ENCODE measurements around the gene STXBP1. TPM values are rescaled to one million over a fixed set of nuclear protein-coding genes. Genes with fewer than 3 reads are reported as not detected.

STXBP1 gene
- total RNA-seq, 4 donors from 2014 or later = 47.0 to 81.0 (median 66.4) TPM

DNA sequence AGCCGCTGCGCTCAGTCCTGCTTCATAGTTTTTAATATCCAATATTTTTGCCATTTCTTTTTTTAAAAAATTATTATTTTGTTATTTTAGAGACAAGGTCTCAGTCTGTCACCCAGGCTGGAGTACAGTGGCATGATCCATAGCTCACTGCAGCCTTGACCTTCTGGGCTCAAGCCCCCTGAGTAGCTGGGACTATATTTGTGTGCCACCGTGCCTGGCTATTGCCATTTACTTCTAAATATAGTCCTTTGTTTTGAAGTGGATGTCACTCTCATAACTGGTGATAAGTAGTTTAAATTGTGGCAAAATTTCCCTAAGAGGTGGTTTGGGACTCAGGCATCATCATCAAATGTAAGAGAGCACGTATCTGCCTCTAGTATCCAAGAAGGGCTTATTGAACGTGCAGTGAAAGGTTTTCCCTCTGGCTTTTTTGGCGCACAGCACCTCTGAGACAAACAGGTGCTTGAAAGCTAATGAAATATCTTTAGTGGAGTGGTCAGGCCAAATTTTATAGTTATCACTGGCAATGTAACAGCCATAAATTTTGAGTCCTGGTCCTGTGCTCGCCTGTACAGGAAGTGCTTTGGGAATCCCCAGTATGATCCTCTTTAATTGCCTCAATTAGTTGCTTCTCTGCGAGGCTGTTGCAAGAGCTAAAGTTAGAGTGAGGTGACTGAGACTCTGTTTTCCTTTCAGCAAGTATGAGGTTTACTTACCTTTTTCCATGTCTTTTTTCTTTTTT, 14.8 kb downstream of the STXBP1 start:
- TF ChIP-seq, protein P1, sequence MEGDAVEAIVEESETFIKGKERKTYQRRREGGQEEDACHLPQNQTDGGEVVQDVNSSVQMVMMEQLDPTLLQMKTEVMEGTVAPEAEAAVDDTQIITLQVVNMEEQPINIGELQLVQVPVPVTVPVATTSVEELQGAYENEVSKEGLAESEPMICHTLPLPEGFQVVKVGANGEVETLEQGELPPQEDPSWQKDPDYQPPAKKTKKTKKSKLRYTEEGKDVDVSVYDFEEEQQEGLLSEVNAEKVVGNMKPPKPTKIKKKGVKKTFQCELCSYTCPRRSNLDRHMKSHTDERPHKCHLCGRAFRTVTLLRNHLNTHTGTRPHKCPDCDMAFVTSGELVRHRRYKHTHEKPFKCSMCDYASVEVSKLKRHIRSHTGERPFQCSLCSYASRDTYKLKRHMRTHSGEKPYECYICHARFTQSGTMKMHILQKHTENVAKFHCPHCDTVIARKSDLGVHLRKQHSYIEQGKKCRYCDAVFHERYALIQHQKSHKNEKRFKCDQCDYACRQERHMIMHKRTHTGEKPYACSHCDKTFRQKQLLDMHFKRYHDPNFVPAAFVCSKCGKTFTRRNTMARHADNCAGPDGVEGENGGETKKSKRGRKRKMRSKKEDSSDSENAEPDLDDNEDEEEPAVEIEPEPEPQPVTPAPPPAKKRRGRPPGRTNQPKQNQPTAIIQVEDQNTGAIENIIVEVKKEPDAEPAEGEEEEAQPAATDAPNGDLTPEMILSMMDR (IDR thresholded peaks at IDR 0.05) = no peak
- DNase-seq (ENCODE audit: low spot score) (no peak), ATAC-seq (ENCODE audit: low FRiP score) (no peak)

DNA sequence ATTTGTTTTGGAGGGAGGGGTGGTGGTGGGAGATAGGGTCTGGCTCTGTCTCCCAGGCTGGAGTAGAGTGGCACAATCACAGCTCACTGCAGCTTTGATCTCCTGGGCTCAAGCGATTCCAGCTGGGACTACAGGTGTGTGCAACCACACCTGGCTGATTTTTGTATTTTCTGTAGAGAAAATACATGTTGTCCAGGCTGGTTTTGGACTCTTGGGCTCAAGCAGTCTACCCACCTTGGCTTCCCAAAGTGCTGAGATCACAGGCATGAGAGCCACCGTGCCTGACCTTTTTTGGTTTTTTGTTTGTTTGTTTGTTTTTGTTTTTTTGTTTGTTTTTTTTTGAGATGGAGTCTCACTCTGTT, 15.4 kb downstream of the STXBP1 start:
- TF ChIP-seq, protein P1 (IDR thresholded peaks at IDR 0.05) = no peak
- ATAC-seq (ENCODE audit: low FRiP score) (no peak), DNase-seq (ENCODE audit: low spot score) (no peak)

DNA sequence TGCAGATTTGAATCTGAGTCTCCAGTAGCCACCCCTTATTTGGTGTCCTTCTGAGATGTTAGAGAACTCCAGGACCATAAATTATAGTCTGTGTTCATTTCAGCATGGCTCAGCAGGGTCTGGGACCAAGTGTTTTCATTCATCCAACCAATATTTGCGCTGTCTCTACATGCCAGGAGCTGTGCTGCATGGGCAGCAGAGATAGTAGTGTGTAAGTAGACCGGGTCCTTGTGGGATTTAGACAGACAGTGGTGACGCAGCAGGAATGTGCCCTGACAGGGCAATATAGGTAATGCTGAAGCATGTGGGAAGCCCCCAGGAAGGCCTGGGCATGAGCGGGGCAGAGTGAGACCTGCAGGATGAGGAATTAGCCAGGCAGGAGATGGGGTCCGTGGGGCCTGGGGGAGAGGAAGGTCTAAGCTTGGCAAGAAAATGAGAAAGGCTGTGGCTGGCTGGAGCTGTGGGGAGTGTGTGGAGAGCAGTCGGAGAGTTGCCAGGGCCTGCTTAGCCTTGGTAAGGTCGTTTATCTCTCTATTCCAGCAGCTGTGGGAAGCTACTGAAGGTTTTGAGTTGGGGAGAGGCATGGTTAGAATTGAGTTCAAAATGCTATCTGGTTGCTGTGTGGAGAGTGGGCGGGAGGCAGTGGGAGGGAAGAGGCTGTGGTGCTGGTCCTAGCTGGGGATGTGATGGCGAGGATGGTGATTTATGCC, 16.8 kb downstream of the STXBP1 start:
- TF ChIP-seq, protein P1 (IDR thresholded peaks at IDR 0.05) = no peak
- ATAC-seq (ENCODE audit: low FRiP score) (peak; percentile 61), DNase-seq (ENCODE audit: low spot score) (no peak)

DNA sequence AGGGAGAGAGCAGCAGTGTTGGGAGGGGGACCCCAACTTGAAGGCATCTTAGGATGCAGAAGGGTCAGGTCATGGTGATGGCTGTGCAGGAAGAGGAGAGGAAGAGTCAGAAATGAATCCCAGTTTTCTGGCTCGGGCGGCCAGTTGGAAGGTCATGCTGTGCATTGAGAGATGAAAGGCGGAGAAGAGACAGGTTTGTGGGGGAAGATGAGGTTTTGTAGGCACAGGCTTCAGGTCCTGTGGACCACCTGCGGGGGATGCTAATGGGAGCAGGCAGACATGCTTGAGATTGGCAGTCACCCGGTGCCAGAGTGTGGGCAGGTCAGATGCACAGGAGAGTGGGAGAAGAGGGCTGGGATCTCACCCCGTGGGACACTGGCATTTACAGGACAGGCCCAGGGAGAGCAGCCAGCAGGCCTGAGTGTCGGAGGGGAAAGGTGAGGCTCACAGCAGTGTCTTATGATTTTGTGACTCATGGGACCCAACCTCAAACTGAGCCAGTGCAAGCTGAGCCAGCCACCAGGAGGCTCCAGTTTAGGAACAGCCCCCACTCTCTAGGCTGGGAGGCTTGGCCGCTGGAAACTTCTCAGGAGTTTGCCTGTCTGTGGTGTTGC, 17.5 kb downstream of the STXBP1 start:
- ATAC-seq (ENCODE audit: low FRiP score) = peak; percentile 80
- TF ChIP-seq, protein P1 (IDR thresholded peaks at IDR 0.05) = no peak
- DNase-seq (ENCODE audit: low spot score) = no peak

DNA sequence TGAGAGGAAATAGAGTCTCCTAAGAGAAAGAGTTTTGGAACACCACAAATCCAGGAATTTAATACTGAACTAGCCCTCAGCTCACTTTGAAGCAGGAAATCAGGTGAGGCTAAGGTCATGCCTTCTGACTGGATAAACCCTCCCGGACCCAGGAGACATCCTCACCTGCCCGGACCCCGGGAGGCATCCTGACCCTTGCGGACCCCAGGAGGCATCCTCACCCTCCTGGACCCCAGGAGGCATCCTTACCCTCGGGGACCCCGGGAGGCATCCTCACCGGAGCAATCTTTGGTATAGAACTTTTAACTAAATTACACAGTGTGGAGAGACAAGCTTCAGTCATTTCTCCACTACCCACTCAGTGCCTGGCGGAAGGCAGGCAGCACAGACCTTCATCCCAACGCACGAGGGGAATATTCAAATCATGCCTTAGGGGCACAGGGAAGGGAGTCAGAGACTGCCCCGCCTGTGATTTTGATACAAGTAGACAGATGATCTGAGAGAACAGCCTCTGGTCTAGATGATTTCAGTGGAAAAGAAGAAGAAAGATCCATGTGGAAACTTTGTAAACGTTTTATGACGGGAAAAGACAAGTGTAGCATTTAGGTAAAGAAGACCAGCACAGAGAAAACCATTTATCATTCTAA, 21.3 kb downstream of the STXBP1 start:
- ATAC-seq (ENCODE audit: low FRiP score) (no peak), DNase-seq (ENCODE audit: low spot score) (no peak)
- TF ChIP-seq, protein P1 (IDR thresholded peaks at IDR 0.05) = no peak

DNA sequence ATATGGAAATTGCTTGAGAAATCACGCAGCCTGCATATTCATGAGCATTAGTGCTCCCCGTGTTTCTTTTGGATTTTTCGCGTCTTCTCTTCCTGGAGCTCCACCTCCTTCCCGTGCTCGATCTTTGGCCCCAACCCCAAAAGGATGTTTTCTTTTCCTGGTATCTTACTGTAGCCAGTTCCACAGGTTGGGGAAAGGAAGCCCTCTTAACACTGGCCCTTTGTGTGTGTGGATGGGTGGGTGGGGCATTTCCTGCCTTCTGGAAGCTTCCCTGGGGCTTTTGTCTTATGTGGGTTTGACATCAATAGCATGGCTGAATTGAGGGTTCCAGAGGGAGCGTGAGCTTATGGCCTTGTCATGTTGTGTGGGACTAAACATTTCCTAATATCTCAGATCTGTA, 21.9 kb downstream of the STXBP1 start:
- ATAC-seq (ENCODE audit: low FRiP score) (no peak), DNase-seq (ENCODE audit: low spot score) (no peak)
- TF ChIP-seq, protein P1 (IDR thresholded peaks at IDR 0.05) = no peak

Measured in omental fat pad (tissue), 4 donors.